GM23338 (cell line): Measurements from ENCODE around the gene MYT1. TPM values are rescaled to one million over a fixed set of nuclear protein-coding genes. Genes with fewer than 3 reads are reported as not detected.

Experiments used
- ATAC-seq: fragments of 200-7000 bp; cut with Tn5 transposase; 3 replicates; pipeline ENCODE4 v1.9.1; 2020
- DNase-seq: peaks from one replicate; pipeline ENCODE4 v3.0.0-alpha.2; 2015; ENCODE audit warnings: low spot score
- H2AFZ ChIP-seq: fragments of 200-600 bp; sonication (generic); 2 replicates; pipeline ENCODE4 v1.8.0; 2016; ENCODE audit warnings: antibody characterized with exemption, mild to moderate bottlenecking, moderate library complexity
- H3F3A ChIP-seq: fragments of 200-600 bp; sonication (generic); replicated peaks from 2 replicates; pipeline ENCODE4 v1.8.0; 2017; ENCODE audit warnings: antibody characterized with exemption, mixed run types, low read depth
- H3K27ac ChIP-seq: fragments of 200-600 bp; sonication (generic); 2 replicates; pipeline ENCODE4 v1.6.1; 2016; ENCODE audit warnings: low read depth
- H3K27me3 ChIP-seq: fragments of 200-600 bp; sonication (generic); 2 replicates; pipeline ENCODE4 v1.8.0; 2016; ENCODE audit warnings: mild to moderate bottlenecking, mixed run types, moderate library complexity; ENCODE audit not compliant: insufficient read depth
- H3K36me3 ChIP-seq: fragments of 200-600 bp; sonication (generic); 2 replicates; pipeline ENCODE4 v1.8.0; 2016; ENCODE audit warnings: mild to moderate bottlenecking; ENCODE audit not compliant: insufficient read depth
- H3K4me1 ChIP-seq: fragments of 200-600 bp; sonication (generic); 2 replicates; pipeline ENCODE4 v1.8.0; 2016; ENCODE audit warnings: mild to moderate bottlenecking, moderate library complexity; ENCODE audit not compliant: insufficient read depth
- H3K4me2 ChIP-seq: fragments of 200-600 bp; sonication (generic); 2 replicates; pipeline ENCODE4 v1.7.1; 2017; ENCODE audit warnings: mixed run types
- H3K4me3 ChIP-seq: fragments of 200-600 bp; sonication (generic); 2 replicates; pipeline ENCODE4 v1.6.1; 2016; ENCODE audit warnings: mixed run types
- H3K79me2 ChIP-seq: fragments of 200-600 bp; sonication (generic); replicated peaks from 2 replicates; pipeline ENCODE4 v1.8.0; 2017; ENCODE audit warnings: mild to moderate bottlenecking; ENCODE audit not compliant: insufficient read depth
- H3K9me2 ChIP-seq: fragments of 200-600 bp; sonication (generic); 2 replicates; pipeline ENCODE4 v1.8.0; 2017; ENCODE audit not compliant: insufficient read depth
- H4K20me1 ChIP-seq: fragments of 200-600 bp; sonication (generic); replicated peaks from 2 replicates; pipeline ENCODE4 v1.8.0; 2017; ENCODE audit warnings: mild to moderate bottlenecking; ENCODE audit not compliant: insufficient read depth
- H3K27ac Mint-ChIP-seq: 2 replicates; pipeline ENCODE4 v1.8.0; 2020; ENCODE audit warnings: inconsistent platforms, mild to moderate bottlenecking, moderate library complexity, mixed read lengths
- H3K27me3 Mint-ChIP-seq: 3 replicates; pipeline ENCODE4 v1.8.0; 2022; ENCODE audit warnings: low read depth, mild to moderate bottlenecking, moderate library complexity, mixed read lengths, inconsistent platforms; ENCODE audit not compliant: insufficient read depth, poor library complexity
- H3K36me3 Mint-ChIP-seq: 3 replicates; pipeline ENCODE4 v1.8.0; 2021; ENCODE audit warnings: low read depth, mild to moderate bottlenecking, inconsistent platforms, moderate library complexity, mixed read lengths
- H3K4me1 Mint-ChIP-seq: 3 replicates; pipeline ENCODE4 v1.8.0; 2020; ENCODE audit warnings: mild to moderate bottlenecking, inconsistent platforms, mixed read lengths
- H3K4me3 Mint-ChIP-seq: 3 replicates; pipeline ENCODE4 v1.8.0; 2021; ENCODE audit warnings: moderate library complexity, mild to moderate bottlenecking, inconsistent platforms, mixed read lengths
- H3K9me3 Mint-ChIP-seq: 3 replicates; pipeline ENCODE4 v1.8.0; 2020; ENCODE audit warnings: moderate library complexity, mild to moderate bottlenecking, inconsistent platforms, mixed read lengths
- CREB1 ChIP-seq: fragments of 250-450 bp; sonication (Bioruptor Pico); IDR thresholded peaks from 2 replicates; pipeline ENCODE4 v1.5.0; 2020; ENCODE audit warnings: low read depth, mild to moderate bottlenecking, moderate library complexity
- EZH2 ChIP-seq: fragments of 200-600 bp; sonication (generic); IDR thresholded peaks from one replicate; pipeline ENCODE4 v1.8.0; 2017; ENCODE audit warnings: antibody characterized with exemption, mild to moderate bottlenecking, low read depth; ENCODE audit not compliant: unreplicated experiment
- EZH2phosphoT487 ChIP-seq: fragments of 200-600 bp; sonication (generic); IDR thresholded peaks from one replicate; pipeline ENCODE4 v1.8.1; 2018; ENCODE audit warnings: antibody characterized with exemption; ENCODE audit not compliant: unreplicated experiment
- JUNB ChIP-seq: IDR thresholded peaks from one replicate; pipeline ENCODE4 v1.6.1; 2016; ENCODE audit warnings: antibody characterized with exemption; ENCODE audit not compliant: unreplicated experiment
- NANOG ChIP-seq: IDR thresholded peaks from 2 replicates; pipeline ENCODE4 v1.6.1; 2016; ENCODE audit warnings: antibody characterized with exemption, borderline replicate concordance
- POLR2AphosphoS5 ChIP-seq: IDR thresholded peaks from 2 replicates; pipeline ENCODE4 v1.6.1; 2016; ENCODE audit warnings: antibody characterized with exemption, low read depth
- STAT1 ChIP-seq: IDR thresholded peaks from one replicate; pipeline ENCODE4 v1.6.1; 2016; ENCODE audit warnings: antibody characterized with exemption; ENCODE audit not compliant: unreplicated experiment
- ZNF114 ChIP-seq: fragments of 250-450 bp; sonication (Bioruptor Pico); IDR thresholded peaks from 2 replicates; pipeline ENCODE4 v1.5.0; 2020; ENCODE audit warnings: mild to moderate bottlenecking, moderate library complexity
- ZNF331 ChIP-seq: fragments of 250-450 bp; sonication (Bioruptor Pico); IDR thresholded peaks from 2 replicates; pipeline ENCODE4 v1.5.0; 2020; ENCODE audit warnings: low read depth, mild to moderate bottlenecking, moderate library complexity
- polyA plus RNA-seq: library from polyadenylated mRNA; unstranded; fragments of >200 nt; fragmentation: Nextera tagmentation; extraction: Ambion mirVana; gene quantifications from 2 replicates; pipeline ENCODE4 v1.2.1, GENCODE V29; 2016
- total RNA-seq: library from RNA; depleted of rRNA; stranded (reverse); fragments of >200 nt; shearing (Covaris generic); gene quantifications from 2 replicates; pipeline ENCODE4 v1.2.3, GENCODE V29; 2014
- TF ChIP-seq, protein P1 (sequence below), 2 experiments: fragments of 200-600 bp in 1 of 2; sonication (generic) in 1 of 2; conservative IDR thresholded peaks; 2 replicates each; pipeline versions ENCODE4 v1.5.1 to v1.6.1; 2016 to 2017; ENCODE audit warnings: antibody characterized with exemption in 2 of 2, low read depth in 2 of 2, mild to moderate bottlenecking in 2 of 2, moderate library complexity in 1 of 2
- TF ChIP-seq, protein P2 (sequence below): fragments of 250-450 bp; sonication (Bioruptor Pico); IDR thresholded peaks from 2 replicates; pipeline ENCODE4 v1.5.0; 2020; ENCODE audit warnings: mild to moderate bottlenecking, moderate library complexity
- TF ChIP-seq, protein P3 (sequence below): IDR thresholded peaks from 2 replicates; pipeline ENCODE4 v1.6.1; 2016; ENCODE audit warnings: antibody characterized with exemption
- TF ChIP-seq, protein P4 (sequence below): IDR thresholded peaks from one replicate; pipeline ENCODE4 v1.6.1; 2018; ENCODE audit warnings: antibody characterized with exemption; ENCODE audit not compliant: unreplicated experiment

Gene MYT1
- total and polyA plus RNA-seq, 2 experiments from 2014 or later, result 0.83 to 1.6 TPM

DNA sequence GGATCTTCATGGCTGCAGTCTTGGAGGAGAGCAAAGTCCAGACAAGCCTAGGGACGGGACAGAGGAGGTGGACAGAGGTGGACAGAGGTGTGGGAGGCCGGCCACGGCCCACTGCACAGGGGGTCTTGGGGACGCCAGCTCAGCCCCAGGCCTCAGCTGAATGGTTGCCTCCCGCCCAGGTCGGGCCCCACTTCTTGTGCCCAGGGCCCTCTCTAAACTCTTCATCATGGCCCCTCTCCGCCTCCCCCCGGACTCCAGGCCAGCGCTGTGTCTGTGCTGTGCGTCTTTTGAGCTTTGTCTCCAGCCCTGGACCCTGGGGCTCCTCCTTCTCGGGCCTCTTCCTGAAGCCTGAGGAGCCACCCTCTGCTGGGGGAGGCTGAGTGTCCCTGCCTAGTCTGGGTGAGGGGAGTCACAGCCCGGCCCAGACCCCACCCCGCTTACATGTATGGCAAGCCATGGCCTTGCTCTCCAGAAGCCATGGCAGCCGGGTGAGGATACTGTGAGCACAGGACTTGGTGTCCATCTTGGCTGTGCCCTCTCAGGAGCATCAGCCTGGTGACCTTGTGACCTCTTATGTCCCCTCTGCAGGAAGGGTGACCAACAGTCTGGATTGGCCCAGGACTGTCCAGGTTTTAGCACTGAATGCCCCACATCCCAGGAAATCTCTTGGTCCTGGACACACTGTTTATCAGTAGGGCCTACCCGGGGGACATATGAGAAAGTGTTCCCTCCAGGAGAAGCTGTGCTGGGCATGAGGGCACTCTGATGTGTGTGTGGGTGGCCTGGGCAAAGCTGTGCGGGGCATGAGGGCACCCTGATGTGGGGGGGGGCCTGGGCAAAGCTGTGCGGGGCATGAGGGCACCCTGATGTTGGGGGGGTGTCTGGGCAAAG is 47.5 kb upstream of the MYT1 start:
- H3K27ac Mint-ChIP-seq, result no peak overlapping the region
- peak; percentile 0 for DNase-seq
- ATAC-seq, result no peak

More for the DNA sequence above, 47.5 kb upstream of the MYT1 start:
- Histone ChIP-seq H2AFZ (no peak overlapping the region), H3K4me3 (no peak overlapping the region), H3K27ac (no peak overlapping the region), H3K27me3 (no peaks in the 10 kb centered on the region), H3K79me2 (no peaks in the 10 kb centered on the region), H3K4me2 (no peak overlapping the region), H3K36me3 (no peaks in the 10 kb centered on the region), H3F3A (no peaks in the 10 kb centered on the region), H3K4me1 (no peaks in the 10 kb centered on the region; the same call in 1 of the 2 replicates), H3K9me2 (no peaks in the 10 kb centered on the region), H4K20me1 (no peaks in the 10 kb centered on the region)
- no peaks in the 10 kb centered on the region for H3K36me3 Mint-ChIP-seq
- H3K27me3 Mint-ChIP-seq, result peaks cover 15% of the 10 kb centered on the region
- no peak overlapping the region for H3K4me3 Mint-ChIP-seq
- no peaks in the 10 kb centered on the region for H3K9me3 Mint-ChIP-seq
- H3K4me1 Mint-ChIP-seq, result peaks cover 4% of the 10 kb centered on the region; the same call in 2 of the 3 replicates
- TF ChIP-seq NANOG, result no peak
- TF ChIP-seq, protein P1, sequence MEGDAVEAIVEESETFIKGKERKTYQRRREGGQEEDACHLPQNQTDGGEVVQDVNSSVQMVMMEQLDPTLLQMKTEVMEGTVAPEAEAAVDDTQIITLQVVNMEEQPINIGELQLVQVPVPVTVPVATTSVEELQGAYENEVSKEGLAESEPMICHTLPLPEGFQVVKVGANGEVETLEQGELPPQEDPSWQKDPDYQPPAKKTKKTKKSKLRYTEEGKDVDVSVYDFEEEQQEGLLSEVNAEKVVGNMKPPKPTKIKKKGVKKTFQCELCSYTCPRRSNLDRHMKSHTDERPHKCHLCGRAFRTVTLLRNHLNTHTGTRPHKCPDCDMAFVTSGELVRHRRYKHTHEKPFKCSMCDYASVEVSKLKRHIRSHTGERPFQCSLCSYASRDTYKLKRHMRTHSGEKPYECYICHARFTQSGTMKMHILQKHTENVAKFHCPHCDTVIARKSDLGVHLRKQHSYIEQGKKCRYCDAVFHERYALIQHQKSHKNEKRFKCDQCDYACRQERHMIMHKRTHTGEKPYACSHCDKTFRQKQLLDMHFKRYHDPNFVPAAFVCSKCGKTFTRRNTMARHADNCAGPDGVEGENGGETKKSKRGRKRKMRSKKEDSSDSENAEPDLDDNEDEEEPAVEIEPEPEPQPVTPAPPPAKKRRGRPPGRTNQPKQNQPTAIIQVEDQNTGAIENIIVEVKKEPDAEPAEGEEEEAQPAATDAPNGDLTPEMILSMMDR (conservative IDR thresholded peaks at IDR 0.05; ENCODE audit: low read depth in 2 of 2), result no peak
- TF ChIP-seq, protein P2, sequence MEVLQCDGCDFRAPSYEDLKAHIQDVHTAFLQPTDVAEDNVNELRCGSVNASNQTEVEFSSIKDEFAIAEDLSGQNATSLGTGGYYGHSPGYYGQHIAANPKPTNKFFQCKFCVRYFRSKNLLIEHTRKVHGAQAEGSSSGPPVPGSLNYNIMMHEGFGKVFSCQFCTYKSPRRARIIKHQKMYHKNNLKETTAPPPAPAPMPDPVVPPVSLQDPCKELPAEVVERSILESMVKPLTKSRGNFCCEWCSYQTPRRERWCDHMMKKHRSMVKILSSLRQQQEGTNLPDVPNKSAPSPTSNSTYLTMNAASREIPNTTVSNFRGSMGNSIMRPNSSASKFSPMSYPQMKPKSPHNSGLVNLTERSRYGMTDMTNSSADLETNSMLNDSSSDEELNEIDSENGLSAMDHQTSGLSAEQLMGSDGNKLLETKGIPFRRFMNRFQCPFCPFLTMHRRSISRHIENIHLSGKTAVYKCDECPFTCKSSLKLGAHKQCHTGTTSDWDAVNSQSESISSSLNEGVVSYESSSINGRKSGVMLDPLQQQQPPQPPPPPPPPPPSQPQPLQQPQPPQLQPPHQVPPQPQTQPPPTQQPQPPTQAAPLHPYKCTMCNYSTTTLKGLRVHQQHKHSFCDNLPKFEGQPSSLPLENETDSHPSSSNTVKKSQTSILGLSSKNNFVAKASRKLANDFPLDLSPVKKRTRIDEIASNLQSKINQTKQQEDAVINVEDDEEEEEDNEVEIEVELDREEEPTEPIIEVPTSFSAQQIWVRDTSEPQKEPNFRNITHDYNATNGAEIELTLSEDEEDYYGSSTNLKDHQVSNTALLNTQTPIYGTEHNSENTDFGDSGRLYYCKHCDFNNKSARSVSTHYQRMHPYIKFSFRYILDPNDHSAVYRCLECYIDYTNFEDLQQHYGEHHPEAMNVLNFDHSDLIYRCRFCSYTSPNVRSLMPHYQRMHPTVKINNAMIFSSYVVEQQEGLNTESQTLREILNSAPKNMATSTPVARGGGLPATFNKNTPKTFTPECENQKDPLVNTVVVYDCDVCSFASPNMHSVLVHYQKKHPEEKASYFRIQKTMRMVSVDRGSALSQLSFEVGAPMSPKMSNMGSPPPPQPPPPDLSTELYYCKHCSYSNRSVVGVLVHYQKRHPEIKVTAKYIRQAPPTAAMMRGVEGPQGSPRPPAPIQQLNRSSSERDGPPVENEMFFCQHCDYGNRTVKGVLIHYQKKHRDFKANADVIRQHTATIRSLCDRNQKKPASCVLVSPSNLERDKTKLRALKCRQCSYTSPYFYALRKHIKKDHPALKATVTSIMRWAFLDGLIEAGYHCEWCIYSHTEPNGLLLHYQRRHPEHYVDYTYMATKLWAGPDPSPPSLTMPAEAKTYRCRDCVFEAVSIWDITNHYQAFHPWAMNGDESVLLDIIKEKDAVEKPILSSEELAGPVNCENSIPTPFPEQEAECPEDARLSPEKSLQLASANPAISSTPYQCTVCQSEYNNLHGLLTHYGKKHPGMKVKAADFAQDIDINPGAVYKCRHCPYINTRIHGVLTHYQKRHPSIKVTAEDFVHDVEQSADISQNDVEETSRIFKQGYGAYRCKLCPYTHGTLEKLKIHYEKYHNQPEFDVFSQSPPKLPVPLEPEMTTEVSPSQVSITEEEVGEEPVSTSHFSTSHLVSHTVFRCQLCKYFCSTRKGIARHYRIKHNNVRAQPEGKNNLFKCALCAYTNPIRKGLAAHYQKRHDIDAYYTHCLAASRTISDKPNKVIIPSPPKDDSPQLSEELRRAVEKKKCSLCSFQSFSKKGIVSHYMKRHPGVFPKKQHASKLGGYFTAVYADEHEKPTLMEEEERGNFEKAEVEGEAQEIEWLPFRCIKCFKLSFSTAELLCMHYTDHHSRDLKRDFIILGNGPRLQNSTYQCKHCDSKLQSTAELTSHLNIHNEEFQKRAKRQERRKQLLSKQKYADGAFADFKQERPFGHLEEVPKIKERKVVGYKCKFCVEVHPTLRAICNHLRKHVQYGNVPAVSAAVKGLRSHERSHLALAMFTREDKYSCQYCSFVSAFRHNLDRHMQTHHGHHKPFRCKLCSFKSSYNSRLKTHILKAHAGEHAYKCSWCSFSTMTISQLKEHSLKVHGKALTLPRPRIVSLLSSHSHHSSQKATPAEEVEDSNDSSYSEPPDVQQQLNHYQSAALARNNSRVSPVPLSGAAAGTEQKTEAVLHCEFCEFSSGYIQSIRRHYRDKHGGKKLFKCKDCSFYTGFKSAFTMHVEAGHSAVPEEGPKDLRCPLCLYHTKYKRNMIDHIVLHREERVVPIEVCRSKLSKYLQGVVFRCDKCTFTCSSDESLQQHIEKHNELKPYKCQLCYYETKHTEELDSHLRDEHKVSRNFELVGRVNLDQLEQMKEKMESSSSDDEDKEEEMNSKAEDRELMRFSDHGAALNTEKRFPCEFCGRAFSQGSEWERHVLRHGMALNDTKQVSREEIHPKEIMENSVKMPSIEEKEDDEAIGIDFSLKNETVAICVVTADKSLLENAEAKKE (CRISPR knock-in tag), result no peak
- no peak for TF ChIP-seq POLR2AphosphoS5
- TF ChIP-seq JUNB, result no peak
- TF ChIP-seq CREB1 (CRISPR knock-in tag), result no peak
- no peak for TF ChIP-seq STAT1
- TF ChIP-seq EZH2, result no peak
- TF ChIP-seq, protein P3, sequence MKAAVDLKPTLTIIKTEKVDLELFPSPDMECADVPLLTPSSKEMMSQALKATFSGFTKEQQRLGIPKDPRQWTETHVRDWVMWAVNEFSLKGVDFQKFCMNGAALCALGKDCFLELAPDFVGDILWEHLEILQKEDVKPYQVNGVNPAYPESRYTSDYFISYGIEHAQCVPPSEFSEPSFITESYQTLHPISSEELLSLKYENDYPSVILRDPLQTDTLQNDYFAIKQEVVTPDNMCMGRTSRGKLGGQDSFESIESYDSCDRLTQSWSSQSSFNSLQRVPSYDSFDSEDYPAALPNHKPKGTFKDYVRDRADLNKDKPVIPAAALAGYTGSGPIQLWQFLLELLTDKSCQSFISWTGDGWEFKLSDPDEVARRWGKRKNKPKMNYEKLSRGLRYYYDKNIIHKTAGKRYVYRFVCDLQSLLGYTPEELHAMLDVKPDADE, result no peak
- TF ChIP-seq ZNF114 (CRISPR knock-in tag), result no peak
- no peak for TF ChIP-seq ZNF331 (CRISPR knock-in tag)
- TF ChIP-seq EZH2phosphoT487, result no peak
- TF ChIP-seq, protein P4, sequence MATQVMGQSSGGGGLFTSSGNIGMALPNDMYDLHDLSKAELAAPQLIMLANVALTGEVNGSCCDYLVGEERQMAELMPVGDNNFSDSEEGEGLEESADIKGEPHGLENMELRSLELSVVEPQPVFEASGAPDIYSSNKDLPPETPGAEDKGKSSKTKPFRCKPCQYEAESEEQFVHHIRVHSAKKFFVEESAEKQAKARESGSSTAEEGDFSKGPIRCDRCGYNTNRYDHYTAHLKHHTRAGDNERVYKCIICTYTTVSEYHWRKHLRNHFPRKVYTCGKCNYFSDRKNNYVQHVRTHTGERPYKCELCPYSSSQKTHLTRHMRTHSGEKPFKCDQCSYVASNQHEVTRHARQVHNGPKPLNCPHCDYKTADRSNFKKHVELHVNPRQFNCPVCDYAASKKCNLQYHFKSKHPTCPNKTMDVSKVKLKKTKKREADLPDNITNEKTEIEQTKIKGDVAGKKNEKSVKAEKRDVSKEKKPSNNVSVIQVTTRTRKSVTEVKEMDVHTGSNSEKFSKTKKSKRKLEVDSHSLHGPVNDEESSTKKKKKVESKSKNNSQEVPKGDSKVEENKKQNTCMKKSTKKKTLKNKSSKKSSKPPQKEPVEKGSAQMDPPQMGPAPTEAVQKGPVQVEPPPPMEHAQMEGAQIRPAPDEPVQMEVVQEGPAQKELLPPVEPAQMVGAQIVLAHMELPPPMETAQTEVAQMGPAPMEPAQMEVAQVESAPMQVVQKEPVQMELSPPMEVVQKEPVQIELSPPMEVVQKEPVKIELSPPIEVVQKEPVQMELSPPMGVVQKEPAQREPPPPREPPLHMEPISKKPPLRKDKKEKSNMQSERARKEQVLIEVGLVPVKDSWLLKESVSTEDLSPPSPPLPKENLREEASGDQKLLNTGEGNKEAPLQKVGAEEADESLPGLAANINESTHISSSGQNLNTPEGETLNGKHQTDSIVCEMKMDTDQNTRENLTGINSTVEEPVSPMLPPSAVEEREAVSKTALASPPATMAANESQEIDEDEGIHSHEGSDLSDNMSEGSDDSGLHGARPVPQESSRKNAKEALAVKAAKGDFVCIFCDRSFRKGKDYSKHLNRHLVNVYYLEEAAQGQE, result no peak
